WTC11 (cell line): Measurements from ENCODE around the gene HIF3A. TPM values are rescaled to one million over a fixed set of nuclear protein-coding genes. Genes with fewer than 3 reads are reported as not detected.

Experiments used
- ATAC-seq: fragments of 200-7000 bp; cut with Tn5 transposase; 2 replicates; pipeline ENCODE4 v1.10.0; 2021; ENCODE audit warnings: mild to moderate bottlenecking, moderate library complexity
- CTCF ChIA-PET: fragments of 300-600 bp; sonication (Branson Sonifier 250); formaldehyde crosslinking; loops from one replicate; lab custom pipeline; 2021; ENCODE audit warnings: antibody characterized with exemption; lab: Charles Lee
- POLR2A ChIA-PET: fragments of 350-600 bp; sonication (Branson Sonifier 250); formaldehyde crosslinking; loops from one replicate; lab custom pipeline; 2021; ENCODE audit warnings: antibody characterized with exemption; lab: Charles Lee
- DNase-seq: peaks from one replicate; pipeline ENCODE4 v3.0.0; 2021; ENCODE audit warnings: low spot score
- H3K27ac Mint-ChIP-seq: 2 replicates; pipeline ENCODE4 v1.8.0; 2021; ENCODE audit warnings: mixed read lengths
- H3K27me3 Mint-ChIP-seq: 2 replicates; pipeline ENCODE4 v1.8.0; 2021; ENCODE audit warnings: low read depth, mild to moderate bottlenecking, moderate library complexity, mixed read lengths
- H3K36me3 Mint-ChIP-seq: 2 replicates; pipeline ENCODE4 v1.8.0; 2021; ENCODE audit warnings: mixed read lengths
- H3K4me1 Mint-ChIP-seq: 2 replicates; pipeline ENCODE4 v1.8.0; 2022; ENCODE audit warnings: mixed read lengths
- H3K4me3 Mint-ChIP-seq: 2 replicates; pipeline ENCODE4 v1.8.0; 2021; ENCODE audit warnings: mild to moderate bottlenecking, moderate library complexity, mixed read lengths
- H3K9me3 Mint-ChIP-seq: 2 replicates; pipeline ENCODE4 v1.8.0; 2021; ENCODE audit warnings: mixed read lengths
- E2F4 ChIP-seq: sonication (generic); formaldehyde crosslinking; IDR thresholded peaks from 2 replicates; pipeline ENCODE4 v1.8.1; 2022; ENCODE audit warnings: low read depth, mild to moderate bottlenecking, moderate library complexity, missing genetic modification reagents, borderline replicate concordance
- ELF4 ChIP-seq: sonication (generic); formaldehyde crosslinking; IDR thresholded peaks from 2 replicates; pipeline ENCODE4 v1.8.1; 2022; ENCODE audit warnings: low read depth, mild to moderate bottlenecking, moderate library complexity, missing genetic modification reagents
- ERG ChIP-seq: fragments of 250-450 bp; sonication (Bioruptor Pico); IDR thresholded peaks from 2 replicates; pipeline ENCODE4 v1.8.0; 2021; ENCODE audit warnings: mild to moderate bottlenecking
- ETV6 ChIP-seq: sonication (generic); formaldehyde crosslinking; IDR thresholded peaks from 2 replicates; pipeline ENCODE4 v1.8.1; 2022; ENCODE audit warnings: mild to moderate bottlenecking, missing genetic modification reagents
- JUN ChIP-seq: sonication (generic); formaldehyde crosslinking; IDR thresholded peaks from 2 replicates; pipeline ENCODE4 v1.8.0; 2023; ENCODE audit warnings: mild to moderate bottlenecking, missing genetic modification reagents
- KAT7 ChIP-seq: sonication (generic); formaldehyde crosslinking; IDR thresholded peaks from 2 replicates; pipeline ENCODE4 v1.8.1; 2023; ENCODE audit warnings: missing genetic modification reagents, mild to moderate bottlenecking, borderline replicate concordance
- MXD4 ChIP-seq: fragments of 250-450 bp; sonication (Bioruptor Pico); IDR thresholded peaks from 2 replicates; pipeline ENCODE4 v1.8.0; 2021; ENCODE audit warnings: mild to moderate bottlenecking, moderate library complexity, borderline replicate concordance
- MYBL2 ChIP-seq: sonication (generic); formaldehyde crosslinking; IDR thresholded peaks from 2 replicates; pipeline ENCODE4 v1.8.1; 2023; ENCODE audit warnings: mild to moderate bottlenecking, moderate library complexity, missing genetic modification reagents
- NFATC4 ChIP-seq: fragments of 250-450 bp; sonication (Bioruptor Pico); IDR thresholded peaks from 2 replicates; pipeline ENCODE4 v1.9.0; 2021; ENCODE audit warnings: mild to moderate bottlenecking
- NFYB ChIP-seq: sonication (generic); formaldehyde crosslinking; conservative IDR thresholded peaks from 2 replicates; pipeline ENCODE4 v1.8.0; 2022; ENCODE audit warnings: low read depth, missing genetic modification reagents
- NR1H2 ChIP-seq: sonication (generic); formaldehyde crosslinking; IDR thresholded peaks from 2 replicates; pipeline ENCODE4 v1.9.0; 2021; ENCODE audit warnings: mild to moderate bottlenecking, moderate library complexity, missing genetic modification reagents
- SOX15 ChIP-seq: fragments of 250-450 bp; sonication (Bioruptor Pico); IDR thresholded peaks from 2 replicates; pipeline ENCODE4 v1.9.0; 2021; ENCODE audit warnings: mild to moderate bottlenecking
- TCF7 ChIP-seq: sonication (generic); formaldehyde crosslinking; IDR thresholded peaks from 2 replicates; pipeline ENCODE4 v1.8.0; 2022; ENCODE audit warnings: mild to moderate bottlenecking, low read depth, missing genetic modification reagents, moderate library complexity
- TEAD4 ChIP-seq: sonication (generic); formaldehyde crosslinking; IDR thresholded peaks from 2 replicates; pipeline ENCODE4 v1.8.0; 2022; ENCODE audit warnings: mild to moderate bottlenecking, missing genetic modification reagents
- TP53 ChIP-seq: sonication (generic); formaldehyde crosslinking; IDR thresholded peaks from 2 replicates; pipeline ENCODE4 v1.8.1; 2023; ENCODE audit warnings: mild to moderate bottlenecking, missing genetic modification reagents
- ZBTB21 ChIP-seq: sonication (generic); formaldehyde crosslinking; IDR thresholded peaks from 2 replicates; pipeline ENCODE4 v1.8.1; 2023; ENCODE audit warnings: mild to moderate bottlenecking, missing genetic modification reagents, borderline replicate concordance
- ZMAT4 ChIP-seq: fragments of 250-450 bp; sonication (Bioruptor Pico); IDR thresholded peaks from 2 replicates; pipeline ENCODE4 v1.9.0; 2021; ENCODE audit warnings: mild to moderate bottlenecking
- ZNF138 ChIP-seq: sonication (generic); formaldehyde crosslinking; conservative IDR thresholded peaks from 2 replicates; pipeline ENCODE4 v1.8.1; 2022; ENCODE audit warnings: mild to moderate bottlenecking, moderate library complexity, missing genetic modification reagents
- ZNF232 ChIP-seq: sonication (generic); formaldehyde crosslinking; IDR thresholded peaks from 2 replicates; pipeline ENCODE4 v1.8.0; 2022; ENCODE audit warnings: mild to moderate bottlenecking, missing genetic modification reagents
- ZNF317 ChIP-seq: sonication (generic); formaldehyde crosslinking; IDR thresholded peaks from 2 replicates; pipeline ENCODE4 v1.8.1; 2023; ENCODE audit warnings: low read depth, mild to moderate bottlenecking, moderate library complexity, missing genetic modification reagents, borderline replicate concordance
- ZNF425 ChIP-seq: fragments of 250-450 bp; sonication (Bioruptor Pico); conservative IDR thresholded peaks from 2 replicates; pipeline ENCODE4 v1.9.0; 2021; ENCODE audit warnings: mild to moderate bottlenecking
- ZNF671 ChIP-seq: fragments of 250-450 bp; sonication (Bioruptor Pico); IDR thresholded peaks from 2 replicates; pipeline ENCODE4 v1.8.0; 2021; ENCODE audit warnings: mild to moderate bottlenecking
- total RNA-seq: library from RNA; stranded (reverse); gene quantifications from 3 replicates; pipeline ENCODE4 v1.2.3, GENCODE V29; 2021
- TF ChIP-seq, protein P1 (sequence below): fragments of 250-450 bp; sonication (Bioruptor Pico); IDR thresholded peaks from 2 replicates; pipeline ENCODE4 v1.9.0; 2021; ENCODE audit warnings: mild to moderate bottlenecking
- TF ChIP-seq, protein P2 (sequence below): fragments of 250-450 bp; sonication (Bioruptor Pico); IDR thresholded peaks from 2 replicates; pipeline ENCODE4 v1.9.0; 2021; ENCODE audit warnings: moderate library complexity, mild to moderate bottlenecking, inconsistent platforms, borderline replicate concordance

The HIF3A gene
- total RNA-seq, 1 experiment from 2014 or later: 31.8 TPM

DNA sequence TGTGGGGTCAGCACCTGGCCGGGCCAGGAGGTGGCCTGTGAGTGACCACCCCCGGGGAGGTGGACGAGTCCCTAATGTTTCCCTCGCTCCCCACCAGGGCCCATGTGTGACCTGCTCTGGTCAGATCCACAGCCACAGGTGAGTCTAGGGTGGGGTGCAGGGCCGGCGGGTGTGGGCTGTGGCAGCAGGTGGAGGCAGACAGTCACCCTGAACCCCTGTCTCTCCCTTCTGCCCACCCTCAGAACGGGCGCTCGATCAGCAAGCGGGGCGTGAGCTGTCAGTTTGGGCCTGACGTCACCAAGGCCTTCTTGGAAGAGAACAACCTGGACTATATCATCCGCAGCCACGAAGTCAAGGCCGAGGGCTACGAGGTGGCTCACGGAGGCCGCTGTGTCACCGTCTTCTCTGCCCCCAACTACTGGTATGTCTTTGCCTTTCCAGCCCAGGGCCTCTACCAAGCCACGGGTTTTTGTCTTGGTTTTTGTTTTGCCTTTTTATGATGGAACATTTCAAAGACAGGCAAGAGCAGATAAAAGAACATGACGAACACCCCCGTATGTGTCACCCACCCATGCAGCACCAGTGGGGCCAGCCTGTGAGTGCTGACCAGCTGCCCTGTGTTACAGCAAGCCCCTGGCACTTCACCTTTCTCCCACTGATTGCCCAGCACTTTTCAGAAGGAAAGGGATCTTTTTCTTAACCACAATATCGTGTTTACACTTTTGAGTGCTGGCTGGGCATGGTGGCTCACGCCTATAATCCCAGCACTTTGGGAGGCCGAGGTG is 91.7 kb downstream of the HIF3A start:
- peaks cover 3% of the 10 kb centered on the region for H3K4me1 Mint-ChIP-seq
- TF ChIP-seq SOX15 (CRISPR knock-in tag): no peak
- TF ChIP-seq KAT7 (CRISPR knock-in tag): no peak
- TF ChIP-seq, protein P1, sequence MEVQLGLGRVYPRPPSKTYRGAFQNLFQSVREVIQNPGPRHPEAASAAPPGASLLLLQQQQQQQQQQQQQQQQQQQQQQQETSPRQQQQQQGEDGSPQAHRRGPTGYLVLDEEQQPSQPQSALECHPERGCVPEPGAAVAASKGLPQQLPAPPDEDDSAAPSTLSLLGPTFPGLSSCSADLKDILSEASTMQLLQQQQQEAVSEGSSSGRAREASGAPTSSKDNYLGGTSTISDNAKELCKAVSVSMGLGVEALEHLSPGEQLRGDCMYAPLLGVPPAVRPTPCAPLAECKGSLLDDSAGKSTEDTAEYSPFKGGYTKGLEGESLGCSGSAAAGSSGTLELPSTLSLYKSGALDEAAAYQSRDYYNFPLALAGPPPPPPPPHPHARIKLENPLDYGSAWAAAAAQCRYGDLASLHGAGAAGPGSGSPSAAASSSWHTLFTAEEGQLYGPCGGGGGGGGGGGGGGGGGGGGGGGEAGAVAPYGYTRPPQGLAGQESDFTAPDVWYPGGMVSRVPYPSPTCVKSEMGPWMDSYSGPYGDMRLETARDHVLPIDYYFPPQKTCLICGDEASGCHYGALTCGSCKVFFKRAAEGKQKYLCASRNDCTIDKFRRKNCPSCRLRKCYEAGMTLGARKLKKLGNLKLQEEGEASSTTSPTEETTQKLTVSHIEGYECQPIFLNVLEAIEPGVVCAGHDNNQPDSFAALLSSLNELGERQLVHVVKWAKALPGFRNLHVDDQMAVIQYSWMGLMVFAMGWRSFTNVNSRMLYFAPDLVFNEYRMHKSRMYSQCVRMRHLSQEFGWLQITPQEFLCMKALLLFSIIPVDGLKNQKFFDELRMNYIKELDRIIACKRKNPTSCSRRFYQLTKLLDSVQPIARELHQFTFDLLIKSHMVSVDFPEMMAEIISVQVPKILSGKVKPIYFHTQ (CRISPR knock-in tag): no peak
- TF ChIP-seq NFYB (CRISPR knock-in tag): no peak
- TF ChIP-seq TEAD4 (CRISPR knock-in tag): no peak
- TF ChIP-seq TCF7: no peak
- TF ChIP-seq ELF4 (CRISPR knock-in tag): no peak
- TF ChIP-seq JUN: no peak
- TF ChIP-seq, protein P2, sequence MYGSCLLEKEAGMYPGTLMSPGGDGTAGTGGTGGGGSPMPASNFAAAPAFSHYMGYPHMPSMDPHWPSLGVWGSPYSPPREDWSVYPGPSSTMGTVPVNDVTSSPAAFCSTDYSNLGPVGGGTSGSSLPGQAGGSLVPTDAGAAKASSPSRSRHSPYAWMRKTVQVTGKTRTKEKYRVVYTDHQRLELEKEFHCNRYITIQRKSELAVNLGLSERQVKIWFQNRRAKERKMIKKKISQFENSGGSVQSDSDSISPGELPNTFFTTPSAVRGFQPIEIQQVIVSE (CRISPR knock-in tag): no peak
- TF ChIP-seq ZNF425 (CRISPR knock-in tag): no peak
- no peak for TF ChIP-seq NR1H2 (CRISPR knock-in tag)
- ChIA-PET POLR2A (no interaction called here), CTCF (interaction anchor here (0.5 kb wide), 1 partner anchor 213 kb away, joined by 3 read pairs; no protein-coding TSS in a partner anchor)
- DNase-seq (no peak), ATAC-seq (no peak)
- no peaks in the 10 kb centered on the region for H3K9me3 Mint-ChIP-seq
- H3K4me3 Mint-ChIP-seq: no peak overlapping the region
- H3K36me3 Mint-ChIP-seq: peaks cover 63% of the 10 kb centered on the region
- no peaks in the 10 kb centered on the region for H3K27me3 Mint-ChIP-seq
- no peak overlapping the region for H3K27ac Mint-ChIP-seq

- ATAC-seq: peak; percentile 31
- no peaks in the 10 kb centered on the region for H3K27me3 Mint-ChIP-seq
- no peaks in the 10 kb centered on the region for H3K9me3 Mint-ChIP-seq
- no peak overlapping the region for H3K4me3 Mint-ChIP-seq
- no peak overlapping the region for H3K27ac Mint-ChIP-seq
- POLR2A ChIA-PET: no interaction called here
- no peak for DNase-seq
- peaks cover 52% of the 10 kb centered on the region for H3K36me3 Mint-ChIP-seq
- peaks cover 3% of the 10 kb centered on the region for H3K4me1 Mint-ChIP-seq
- CTCF ChIA-PET: interaction anchor here (1.5 to 2.4 kb wide), 2 partner anchors 9 to 17 kb away, joined by 4 to 12 read pairs; no protein-coding TSS in a partner anchor
- TF ChIP-seq E2F4 (CRISPR knock-in tag) (no peak), MYBL2 (CRISPR knock-in tag) (no peak), MXD4 (no peak), ERG (no peak), ZNF317 (CRISPR knock-in tag) (no peak), ZNF671 (no peak), ZNF232 (CRISPR knock-in tag) (no peak), ZBTB21 (CRISPR knock-in tag) (no peak), ZMAT4 (CRISPR knock-in tag) (no peak), ZNF138 (CRISPR knock-in tag) (no peak), TP53 (CRISPR knock-in tag) (no peak), NFATC4 (CRISPR knock-in tag) (no peak), ETV6 (CRISPR knock-in tag) (no peak)
Observed at GRCh38 chr19:46390121-46390858, 93.4 kb downstream of the HIF3A start.
